HepG2 (cell line): ENCODE results near the gene ERCC6. TPM values are rescaled to one million over a fixed set of nuclear protein-coding genes. Genes with fewer than 3 reads are reported as not detected.

ENCODE experiments used
- ATAC-seq: fragments of 200-7000 bp; cut with Tn5 transposase; 3 replicates; pipeline ENCODE4 v1.9.1; 2020; ENCODE audit warnings: mild to moderate bottlenecking, moderate library complexity
- BruUV-seq: library from RNA; stranded (reverse); fragments of 400-500 nt; replicated peaks from 2 replicates; lab custom pipeline; 2021; lab: Mats Ljungman, UMichigan
- CTCF ChIA-PET: fragments of 300-600 bp; formaldehyde crosslinking; extraction: SDS; loops from one replicate; lab custom pipeline; 2021; ENCODE audit warnings: low total read pairs, inconsistent platforms, low intra/inter-chr PET ratio; lab: Yijun Ruan, JAX
- POLR2A ChIA-PET: fragments of 350-600 bp; sonication (Branson Sonifier 250); formaldehyde crosslinking; loops from one replicate; lab custom pipeline; 2020; ENCODE audit warnings: antibody characterized with exemption, inconsistent platforms; lab: Yijun Ruan, JAX
- DNase-seq: peaks from one replicate; pipeline ENCODE4 v3.0.0-alpha.2; 2015; ENCODE audit warnings: low spot score
- FAIRE-seq: peaks from 3 replicates; lab custom pipeline; 2011; peaks lifted over from hg19 to GRCh38; lab: Jason Lieb, UNC
- H2AFZ ChIP-seq: one replicate; pipeline ENCODE4 v1.6.1; 2011; ENCODE audit warnings: low read length, inconsistent platforms
- H3K27ac ChIP-seq: fragments of 300-600 bp; 3 replicates; pipeline ENCODE4 v1.8.0; 2011; ENCODE audit warnings: mixed run types, mild to moderate bottlenecking, mixed read lengths, low read length, inconsistent platforms; ENCODE audit not compliant: insufficient read depth; ENCODE audit errors: extremely low read length
- H3K27me3 ChIP-seq, 2 experiments: fragments of 200-600 bp in 1 of 2; 2 replicates in 1 of 2; 3 replicates in 1 of 2; pipeline versions ENCODE4 v1.6.0 to v1.8.0; 2011; ENCODE audit warnings: low read length in 2 of 2, mild to moderate bottlenecking in 2 of 2, moderate library complexity in 2 of 2, inconsistent platforms in 1 of 2; ENCODE audit not compliant: insufficient read depth in 2 of 2, control insufficient read depth in 1 of 2
- H3K36me3 ChIP-seq, 2 experiments: fragments of 200-600 bp in 1 of 2; replicated peaks in 1 of 2; 2 replicates in 1 of 2; 3 replicates in 1 of 2; pipeline versions ENCODE4 v1.5.1 to v1.8.0; 2011; ENCODE audit warnings: low read length in 2 of 2, inconsistent platforms in 1 of 2; ENCODE audit not compliant: insufficient read depth in 2 of 2, control insufficient read depth in 1 of 2
- H3K4me1 ChIP-seq: 2 replicates; pipeline ENCODE4 v1.5.1; 2012; ENCODE audit warnings: low read length, inconsistent platforms; ENCODE audit not compliant: insufficient read depth
- H3K4me2 ChIP-seq: 2 replicates; pipeline ENCODE4 v1.6.0; 2011; ENCODE audit warnings: low read depth, low read length, inconsistent platforms
- H3K4me3 ChIP-seq, 3 experiments: fragments of 200-600 bp in 1 of 3; sonication (generic), shearing (Covaris generic) in 1 of 3; replicated peaks in 1 of 3; 2 replicates each; pipeline ENCODE4 v1.5.1; 2011 to 2016; ENCODE audit warnings: low read length in 3 of 3, inconsistent platforms in 2 of 3, low read depth in 2 of 3, mild to moderate bottlenecking in 2 of 3, control low read depth in 1 of 3, mixed read lengths in 1 of 3; ENCODE audit not compliant: insufficient read depth in 1 of 3
- H3K79me2 ChIP-seq: one replicate; pipeline ENCODE4 v1.6.1; 2011; ENCODE audit warnings: low read length, inconsistent platforms; ENCODE audit not compliant: insufficient read depth
- H3K9ac ChIP-seq: 2 replicates; pipeline ENCODE4 v1.6.0; 2011; ENCODE audit warnings: mild to moderate bottlenecking, low read depth, low read length, inconsistent platforms; ENCODE audit not compliant: insufficient read depth
- H3K9me3 ChIP-seq: 2 replicates; pipeline ENCODE4 v1.5.1; 2012; ENCODE audit warnings: mild to moderate bottlenecking, low read length
- H4K20me1 ChIP-seq: 2 replicates; pipeline ENCODE4 v1.6.0; 2011; ENCODE audit warnings: inconsistent platforms, mild to moderate bottlenecking, low read length, moderate library complexity; ENCODE audit not compliant: insufficient read depth
- CTCF ChIP-seq: sonication (generic); formaldehyde crosslinking; IDR thresholded peaks from 2 replicates; pipeline ENCODE4 v1.5.0; 2020; ENCODE audit warnings: mild to moderate bottlenecking, missing genetic modification reagents, moderate library complexity
- E2F1 ChIP-seq: sonication (generic); formaldehyde crosslinking; IDR thresholded peaks from 2 replicates; pipeline ENCODE4 v1.5.0; 2020; ENCODE audit warnings: missing genetic modification reagents
- MTA3 ChIP-seq: sonication (generic); formaldehyde crosslinking; IDR thresholded peaks from 2 replicates; pipeline ENCODE4 v1.4.0; 2020; ENCODE audit warnings: missing genetic modification reagents
- NPAS2 ChIP-seq: sonication (generic); formaldehyde crosslinking; IDR thresholded peaks from 2 replicates; pipeline ENCODE4 v1.8.0; 2022; ENCODE audit warnings: mild to moderate bottlenecking, missing genetic modification reagents, borderline replicate concordance
- RAD21 ChIP-seq: fragments of 450-650 bp; formaldehyde crosslinking; IDR thresholded peaks from 2 replicates; pipeline ENCODE4 v1.5.0; 2020; ENCODE audit warnings: mild to moderate bottlenecking
- SMC3 ChIP-seq: IDR thresholded peaks from 2 replicates; pipeline ENCODE4 v1.6.1; 2011; ENCODE audit warnings: low read length, improper control_type of control experiment
- STAG1 ChIP-seq: sonication (generic); formaldehyde crosslinking; IDR thresholded peaks from 2 replicates; pipeline ENCODE4 v1.4.0; 2020; ENCODE audit warnings: missing genetic modification reagents
- THAP11 ChIP-seq: IDR thresholded peaks from 2 replicates; pipeline ENCODE4 v1.6.1; 2016; ENCODE audit warnings: missing biosample characterization, missing genetic modification reagents
- ZNF318 ChIP-seq: sonication (generic); formaldehyde crosslinking; IDR thresholded peaks from 2 replicates; pipeline ENCODE4 v1.4.0; 2020; ENCODE audit warnings: mild to moderate bottlenecking, missing genetic modification reagents
- ZNF350 ChIP-seq: sonication (generic); formaldehyde crosslinking; IDR thresholded peaks from 2 replicates; pipeline ENCODE4 v1.4.0; 2020; ENCODE audit warnings: mild to moderate bottlenecking, low read depth, missing genetic modification reagents, borderline replicate concordance
- ZSCAN12 ChIP-seq: sonication (generic); formaldehyde crosslinking; IDR thresholded peaks from 2 replicates; pipeline ENCODE4 v1.9.0; 2021; ENCODE audit warnings: mild to moderate bottlenecking, missing genetic modification reagents
- WGBS: methylation state at CpG from one replicate; pipeline ENCODE4 v1.1.6; 2017; ENCODE audit warnings: low lambda C conversion rate; 5-methylcytosine and 5-hydroxymethylcytosine counted together
- in situ Hi-C: cut with HindIII; loops from 2 replicates; pipeline ENCODE4 v1.10.0; 2017; ENCODE audit warnings: low pct_unique_long_range_greater_than_20kb; ENCODE audit not compliant: extremely low pct_ligation_motif_present
- intact Hi-C: fragments of 100-400 bp; cut with micrococcal nuclease; formaldehyde crosslinking; loops from one replicate; pipeline ENCODE4 v1.10.0; 2022; ENCODE audit not compliant: unreplicated experiment
- polyA plus RNA-seq, 8 experiments: library from polyadenylated mRNA; depleted of rRNA in 3 of 8; stranded (reverse) in 7 of 8; unstranded in 1 of 8; fragments of >200 nt; fragmentation: Illumina TruSeq in 4 of 8; extraction: Trizol in 4 of 8; gene quantifications; 2 replicates each; pipeline versions ENCODE4 v1.2.1 to v1.2.3, GENCODE V29; 2011 to 2016; ENCODE audit warnings: low read depth in 4 of 8, missing spikeins in 1 of 8, mixed read lengths in 1 of 8; ENCODE audit not compliant: insufficient read depth in 1 of 8
- total RNA-seq, 5 experiments: library from RNA; depleted of rRNA; stranded (reverse); fragments of >200 nt; fragmentation: Illumina TruSeq; extraction: Trizol; gene quantifications; 2 replicates each; pipeline ENCODE4 v1.2.3, GENCODE V29; 2016; ENCODE audit warnings: low read depth in 1 of 5

Gene ERCC6
- total and polyA plus RNA-seq, 2 of the 13 experiments (the other 11 are each of a cell fraction or from before 2014, with no cell fraction given) = 5.1 to 9.8 TPM

- no TSS peak for BruUV-seq
- Histone ChIP-seq H3K9ac (no peak overlapping the region), H3K27ac (no peak overlapping the region), H3K79me2 (no peaks in the 10 kb centered on the region), H2AFZ (no peak overlapping the region), H3K27me3 (no peaks in the 10 kb centered on the region; a peak in 1 of 5 replicates), H3K4me2 (no peak overlapping the region), H3K9me3 (no peaks in the 10 kb centered on the region), H3K36me3 (peaks cover 1 to 5% of the 10 kb centered on the region in 2 experiments; a peak in 3 of 5 replicates), H3K4me1 (no peaks in the 10 kb centered on the region), H4K20me1 (0 out of 2 replicates have a peak, but pooled peaks cover 4% of the 10 kb centered on the region), H3K4me3 (no peak overlapping the region)
- DNase-seq = peak; percentile 16
- in situ Hi-C loops (loop anchor here (5.0 to 10.0 kb wide), 3 partner anchors 110 to 857 kb away; no protein-coding TSS in a partner anchor), intact Hi-C loops (loop anchor here (1.0 kb wide), 1 partner anchor 105 kb away; no protein-coding TSS in a partner anchor)
- 55% methylated on average over 4 of the region's 4 CpGs for WGBS
- peak; percentile 87 for ATAC-seq
- peak; percentile 40 for FAIRE-seq
- TF ChIP-seq SMC3 (peak; percentile 63), ZNF350 (CRISPR knock-in tag) (no peak), THAP11 (no peak), MTA3 (no peak), ZNF318 (CRISPR knock-in tag) (no peak), ZSCAN12 (CRISPR knock-in tag) (no peak), STAG1 (peak; percentile 85), E2F1 (no peak), NPAS2 (CRISPR knock-in tag) (no peak), RAD21 (peak; percentile 54; the same call in 1 of the 2 replicates), CTCF (CRISPR knock-in tag) (peak; percentile 72)
- ChIA-PET POLR2A (no interaction called here), CTCF (interaction anchor here (1.1 to 2.2 kb wide), 3 partner anchors 105 to 108 kb away, joined by 4 to 14 read pairs (median 7); no protein-coding TSS in a partner anchor)
Measured at GRCh38 chr10:49512121-49512809, 26.7 kb downstream of the ERCC6 start.
